GM23248 (cell line): ENCODE measurements around the gene SPATA16.

Source experiments
- EZH2 ChIP-seq: fragments of 200-600 bp; sonication (generic); IDR thresholded peaks from 2 replicates; pipeline ENCODE4 v1.6.1; 2018; ENCODE audit warnings: antibody characterized with exemption, mild to moderate bottlenecking; ENCODE audit not compliant: insufficient read depth, poor library complexity, severe bottlenecking
- EZH2phosphoT487 ChIP-seq: fragments of 200-600 bp; sonication (generic); IDR thresholded peaks from 2 replicates; pipeline ENCODE4 v1.6.1; 2018; ENCODE audit warnings: antibody characterized with exemption, moderate library complexity, mild to moderate bottlenecking, low read depth; ENCODE audit not compliant: insufficient read depth

DNA sequence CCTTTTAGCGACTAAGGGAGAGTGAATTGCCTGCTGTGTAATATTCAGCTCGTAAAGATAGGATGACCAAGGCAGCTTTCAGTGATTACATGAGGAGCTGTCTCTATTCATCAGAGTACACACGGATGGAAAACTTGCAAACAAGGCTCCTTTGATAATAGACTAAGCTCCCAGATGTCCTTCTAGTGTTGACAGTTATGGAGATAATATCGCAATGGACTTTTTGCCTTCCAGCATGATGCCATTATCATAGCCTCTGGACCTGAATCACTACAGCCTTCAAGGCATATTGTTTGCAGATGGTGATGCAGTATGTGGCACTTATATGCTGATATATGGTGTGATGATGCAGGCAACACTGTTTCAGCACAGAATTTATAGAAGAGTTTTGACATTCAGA lies 296.6 kb downstream of the SPATA16 start:
- TF ChIP-seq EZH2 (no peak), EZH2phosphoT487 (no peak)
